ENCODE measurements around the gene ATP9B. TPM values are rescaled to one million over a fixed set of nuclear protein-coding genes. Genes with fewer than 3 reads are reported as not detected.
"Not testable (repeated sequence)": the region's sequence is repeated elsewhere in the genome, so short reads cannot be mapped to it uniquely, and the experiment has no call there.

The ATP9B gene
- total RNA-seq, 1 experiment from 2014 or later = 17.9 TPM

GRCh38 chr18:79260023-79260422, 190.8 kb downstream of the ATP9B start:
- intact Hi-C loops (cut with micrococcal nuclease; ENCODE audit: unreplicated experiment) = no loop called here
- ChIA-PET CTCF (no interaction called here), POLR2A (ENCODE audit: low non-redundant PET) (no interaction called here)
- no peaks in the 10 kb centered on the region for H3K27me3 ChIP-seq (replicated peaks; ENCODE audit: insufficient read depth, low read depth, low read length, poor library complexity)
- no TSS peak for BruUV-seq (replicated peaks)
- no peak overlapping the region for H3K4me3 ChIP-seq (ENCODE audit: low read depth, low read length, poor library complexity, severe bottlenecking)
- no peak for DNase-seq (ENCODE audit: low spot score)
- TF ChIP-seq, protein P1, sequence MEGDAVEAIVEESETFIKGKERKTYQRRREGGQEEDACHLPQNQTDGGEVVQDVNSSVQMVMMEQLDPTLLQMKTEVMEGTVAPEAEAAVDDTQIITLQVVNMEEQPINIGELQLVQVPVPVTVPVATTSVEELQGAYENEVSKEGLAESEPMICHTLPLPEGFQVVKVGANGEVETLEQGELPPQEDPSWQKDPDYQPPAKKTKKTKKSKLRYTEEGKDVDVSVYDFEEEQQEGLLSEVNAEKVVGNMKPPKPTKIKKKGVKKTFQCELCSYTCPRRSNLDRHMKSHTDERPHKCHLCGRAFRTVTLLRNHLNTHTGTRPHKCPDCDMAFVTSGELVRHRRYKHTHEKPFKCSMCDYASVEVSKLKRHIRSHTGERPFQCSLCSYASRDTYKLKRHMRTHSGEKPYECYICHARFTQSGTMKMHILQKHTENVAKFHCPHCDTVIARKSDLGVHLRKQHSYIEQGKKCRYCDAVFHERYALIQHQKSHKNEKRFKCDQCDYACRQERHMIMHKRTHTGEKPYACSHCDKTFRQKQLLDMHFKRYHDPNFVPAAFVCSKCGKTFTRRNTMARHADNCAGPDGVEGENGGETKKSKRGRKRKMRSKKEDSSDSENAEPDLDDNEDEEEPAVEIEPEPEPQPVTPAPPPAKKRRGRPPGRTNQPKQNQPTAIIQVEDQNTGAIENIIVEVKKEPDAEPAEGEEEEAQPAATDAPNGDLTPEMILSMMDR (conservative IDR thresholded peaks at IDR 0.05; ENCODE audit: low read depth, low read length) = no peak
- TF ChIP-seq EZH2 (IDR thresholded peaks at IDR 0.05; ENCODE audit: borderline replicate concordance, low read depth, low read length, poor library complexity, severe bottlenecking) = no peak
- H3K27ac ChIP-seq (ENCODE audit: low read depth, low read length, poor library complexity, severe bottlenecking) = no peak overlapping the region
- H3K4me1 ChIP-seq (ENCODE audit: insufficient read depth, low read length, poor library complexity, severe bottlenecking) = no peaks in the 10 kb centered on the region
- H3K9me3 ChIP-seq (ENCODE audit: low read depth, low read length, poor library complexity, severe bottlenecking) = no peaks in the 10 kb centered on the region
- no peaks in the 10 kb centered on the region for H3K36me3 ChIP-seq (ENCODE audit: insufficient read depth, low read length, poor library complexity, severe bottlenecking)

DNA sequence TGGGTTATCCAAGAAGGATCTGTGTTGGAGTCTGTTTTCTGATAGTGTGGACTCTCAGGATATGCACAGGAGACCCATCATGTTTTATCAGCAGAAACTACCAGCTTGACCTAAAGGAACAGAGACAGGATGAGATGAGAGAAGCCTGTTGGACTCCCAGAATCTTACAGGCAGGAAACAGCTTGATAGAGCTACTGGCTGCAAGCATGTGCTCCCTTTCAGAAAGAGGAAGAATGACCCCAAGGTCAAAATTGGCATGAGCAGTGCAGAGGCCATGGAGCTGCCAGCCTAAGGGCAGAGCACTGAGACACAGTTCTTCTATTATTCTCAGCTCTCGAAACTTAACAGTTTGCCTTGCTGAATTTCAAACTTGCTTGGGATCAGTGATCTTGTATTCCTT, 191.3 kb downstream of the ATP9B start:
- H3K4me1 ChIP-seq (ENCODE audit: insufficient read depth, low read length, poor library complexity, severe bottlenecking) = no peaks in the 10 kb centered on the region
- intact Hi-C loops (cut with micrococcal nuclease; ENCODE audit: unreplicated experiment) = no loop called here
- POLR2A ChIA-PET (ENCODE audit: low non-redundant PET) = no interaction called here
- no peak for DNase-seq (ENCODE audit: low spot score)
- H3K27me3 ChIP-seq (replicated peaks; ENCODE audit: insufficient read depth, low read depth, low read length, poor library complexity) = no peaks in the 10 kb centered on the region
- H3K27ac ChIP-seq (ENCODE audit: low read depth, low read length, poor library complexity, severe bottlenecking) = no peak overlapping the region
- CTCF ChIA-PET = no interaction called here
- H3K9me3 ChIP-seq (ENCODE audit: low read depth, low read length, poor library complexity, severe bottlenecking) = no peaks in the 10 kb centered on the region
- H3K4me3 ChIP-seq (ENCODE audit: low read depth, low read length, poor library complexity, severe bottlenecking) = no peak overlapping the region
- no peaks in the 10 kb centered on the region for H3K36me3 ChIP-seq (ENCODE audit: insufficient read depth, low read length, poor library complexity, severe bottlenecking)
- no TSS peak for BruUV-seq (replicated peaks)
- no peak for TF ChIP-seq EZH2 (IDR thresholded peaks at IDR 0.05; ENCODE audit: borderline replicate concordance, low read depth, low read length, poor library complexity, severe bottlenecking)
- TF ChIP-seq, protein P1 (conservative IDR thresholded peaks at IDR 0.05; ENCODE audit: low read depth, low read length) = no peak

GRCh38 chr18:79265068-79265467, 195.9 kb downstream of the ATP9B start:
- H3K4me1 ChIP-seq (ENCODE audit: insufficient read depth, low read length, poor library complexity, severe bottlenecking); H3K4me3 ChIP-seq (ENCODE audit: low read depth, low read length, poor library complexity, severe bottlenecking); POLR2A ChIA-PET (ENCODE audit: low non-redundant PET); H3K36me3 ChIP-seq (ENCODE audit: insufficient read depth, low read length, poor library complexity, severe bottlenecking); intact Hi-C loops (cut with micrococcal nuclease; ENCODE audit: unreplicated experiment); H3K27ac ChIP-seq (ENCODE audit: low read depth, low read length, poor library complexity, severe bottlenecking); H3K9me3 ChIP-seq (ENCODE audit: low read depth, low read length, poor library complexity, severe bottlenecking); CTCF ChIA-PET; H3K27me3 ChIP-seq (replicated peaks; ENCODE audit: insufficient read depth, low read depth, low read length, poor library complexity); BruUV-seq (replicated peaks); DNase-seq (ENCODE audit: low spot score): not testable (repeated sequence)

DNA sequence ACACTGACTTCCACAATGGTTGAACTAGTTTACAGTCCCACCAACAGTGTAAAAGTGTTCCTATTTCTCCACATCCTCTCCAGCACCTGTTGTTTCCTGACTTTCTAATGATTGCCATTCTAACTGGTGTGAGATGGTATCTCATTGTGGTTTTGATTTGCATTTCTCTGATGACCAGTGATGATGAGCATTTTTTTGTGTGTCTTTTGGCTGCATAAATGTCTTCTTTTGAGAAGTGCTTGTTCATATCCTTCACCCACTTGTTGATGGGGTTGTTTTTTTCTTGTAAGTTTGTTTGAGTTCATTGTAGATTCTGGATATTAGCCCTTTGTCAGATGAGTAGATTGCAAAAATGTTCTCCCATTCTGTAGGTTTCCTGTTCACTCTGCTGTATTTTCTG, 202.6 kb downstream of the ATP9B start:
- CTCF ChIA-PET; intact Hi-C loops (cut with micrococcal nuclease; ENCODE audit: unreplicated experiment); DNase-seq (ENCODE audit: low spot score); H3K9me3 ChIP-seq (ENCODE audit: low read depth, low read length, poor library complexity, severe bottlenecking); H3K27me3 ChIP-seq (replicated peaks; ENCODE audit: insufficient read depth, low read depth, low read length, poor library complexity); H3K36me3 ChIP-seq (ENCODE audit: insufficient read depth, low read length, poor library complexity, severe bottlenecking); POLR2A ChIA-PET (ENCODE audit: low non-redundant PET); H3K4me3 ChIP-seq (ENCODE audit: low read depth, low read length, poor library complexity, severe bottlenecking); H3K4me1 ChIP-seq (ENCODE audit: insufficient read depth, low read length, poor library complexity, severe bottlenecking); BruUV-seq (replicated peaks); H3K27ac ChIP-seq (ENCODE audit: low read depth, low read length, poor library complexity, severe bottlenecking): not testable (repeated sequence)

Data from A673 (cell line).